OCI-LY1 (cell line): ENCODE data around the gene ZNF524.

Experiments used
- CTCF ChIP-seq: fragments of 200-600 bp; sonication (generic), shearing (Covaris generic); IDR thresholded peaks from 2 replicates; pipeline ENCODE4 v1.5.1; 2017; ENCODE audit warnings: mild to moderate bottlenecking, antibody characterized with exemption, low read length, moderate library complexity, mixed read lengths
- EZH2 ChIP-seq: fragments of 200-600 bp; sonication (generic), shearing (Covaris generic); IDR thresholded peaks from 2 replicates; pipeline ENCODE4 v1.8.0; 2017; ENCODE audit warnings: borderline replicate concordance, mixed run types, mild to moderate bottlenecking, antibody characterized with exemption, low read length, moderate library complexity, mixed read lengths

DNA sequence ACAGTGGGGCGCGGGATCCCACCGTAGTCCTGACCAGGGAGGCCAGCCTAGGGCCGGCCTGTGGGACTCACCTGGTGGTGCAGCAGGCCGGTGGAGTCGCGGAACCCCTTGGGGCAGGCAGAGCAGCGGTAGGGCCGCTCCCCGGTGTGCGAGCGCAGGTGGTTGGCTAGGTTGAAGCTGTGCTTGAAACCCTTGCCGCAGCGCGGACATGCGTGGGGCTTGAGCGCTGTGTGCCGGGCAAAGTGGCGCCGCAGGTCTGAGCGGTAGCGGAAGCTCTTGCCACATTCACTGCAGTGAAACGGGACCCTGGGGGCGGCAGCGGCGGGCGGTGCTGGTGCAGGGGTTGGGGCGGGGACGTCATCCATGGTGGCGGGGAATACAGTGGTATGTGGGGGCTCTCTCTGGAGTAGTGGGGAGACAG lies 2.6 kb upstream of the ZNF524 start:
- TF ChIP-seq CTCF (no peak), EZH2 (no peak)
